Measurements from ENCODE around the gene NUTM2F. TPM values are rescaled to one million over a fixed set of nuclear protein-coding genes. Genes with fewer than 3 reads are reported as not detected.

Gene NUTM2F
- total RNA-seq, 3 donors from 2014 or later (not counting 1 experiment from before 2014, with no cell fraction given): not detected

DNA sequence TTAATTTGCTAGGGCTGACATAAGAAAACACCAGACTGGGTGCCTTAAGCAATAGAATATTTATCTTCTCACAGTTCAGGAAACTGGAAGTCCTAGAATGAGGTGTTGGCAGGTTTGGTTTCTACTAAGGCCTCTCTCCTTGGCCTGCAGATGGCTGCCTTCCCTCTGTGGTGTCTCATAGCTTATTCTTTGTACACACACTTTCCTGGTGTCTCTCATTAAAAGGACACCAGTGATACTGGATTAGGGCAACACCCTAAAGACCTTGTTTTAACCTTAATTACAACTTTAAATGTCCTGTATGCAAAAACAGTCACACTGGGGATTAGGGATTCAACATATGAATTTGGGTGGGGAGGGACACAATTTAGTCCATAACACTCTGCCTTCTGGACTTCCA, 25.1 kb downstream of the NUTM2F start:
- TF ChIP-seq, protein P1, sequence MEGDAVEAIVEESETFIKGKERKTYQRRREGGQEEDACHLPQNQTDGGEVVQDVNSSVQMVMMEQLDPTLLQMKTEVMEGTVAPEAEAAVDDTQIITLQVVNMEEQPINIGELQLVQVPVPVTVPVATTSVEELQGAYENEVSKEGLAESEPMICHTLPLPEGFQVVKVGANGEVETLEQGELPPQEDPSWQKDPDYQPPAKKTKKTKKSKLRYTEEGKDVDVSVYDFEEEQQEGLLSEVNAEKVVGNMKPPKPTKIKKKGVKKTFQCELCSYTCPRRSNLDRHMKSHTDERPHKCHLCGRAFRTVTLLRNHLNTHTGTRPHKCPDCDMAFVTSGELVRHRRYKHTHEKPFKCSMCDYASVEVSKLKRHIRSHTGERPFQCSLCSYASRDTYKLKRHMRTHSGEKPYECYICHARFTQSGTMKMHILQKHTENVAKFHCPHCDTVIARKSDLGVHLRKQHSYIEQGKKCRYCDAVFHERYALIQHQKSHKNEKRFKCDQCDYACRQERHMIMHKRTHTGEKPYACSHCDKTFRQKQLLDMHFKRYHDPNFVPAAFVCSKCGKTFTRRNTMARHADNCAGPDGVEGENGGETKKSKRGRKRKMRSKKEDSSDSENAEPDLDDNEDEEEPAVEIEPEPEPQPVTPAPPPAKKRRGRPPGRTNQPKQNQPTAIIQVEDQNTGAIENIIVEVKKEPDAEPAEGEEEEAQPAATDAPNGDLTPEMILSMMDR (IDR thresholded peaks at IDR 0.05): no peak
- Histone ChIP-seq H3K27me3 (ENCODE audit: control insufficient read depth, insufficient read depth, low read length) (no peaks in the 10 kb centered on the region), H3K4me1 (ENCODE audit: control insufficient read depth, insufficient read depth, low read length) (no peaks in the 10 kb centered on the region), H3K27ac (ENCODE audit: low read length) (no peak overlapping the region), H3K36me3 (ENCODE audit: control insufficient read depth, insufficient read depth, low read length) (no peaks in the 10 kb centered on the region), H3K4me3 (ENCODE audit: low read length) (no peak overlapping the region), H3K9me3 (ENCODE audit: control insufficient read depth, insufficient read depth, low read length) (no peaks in the 10 kb centered on the region)
- no peaks in the 10 kb centered on the region for H3K4me1 Mint-ChIP-seq
- ATAC-seq: no peak
- H3K4me3 Mint-ChIP-seq: no peak overlapping the region
- no peaks in the 10 kb centered on the region for H3K27me3 Mint-ChIP-seq (ENCODE audit: low read depth in 2 of 2)
- no peaks in the 10 kb centered on the region for H3K9me3 Mint-ChIP-seq
- intact Hi-C loops (cut with micrococcal nuclease): no loop called here
- no peak overlapping the region for H3K27ac Mint-ChIP-seq
- H3K36me3 Mint-ChIP-seq: no peaks in the 10 kb centered on the region
- DNase-seq: no peak

DNA sequence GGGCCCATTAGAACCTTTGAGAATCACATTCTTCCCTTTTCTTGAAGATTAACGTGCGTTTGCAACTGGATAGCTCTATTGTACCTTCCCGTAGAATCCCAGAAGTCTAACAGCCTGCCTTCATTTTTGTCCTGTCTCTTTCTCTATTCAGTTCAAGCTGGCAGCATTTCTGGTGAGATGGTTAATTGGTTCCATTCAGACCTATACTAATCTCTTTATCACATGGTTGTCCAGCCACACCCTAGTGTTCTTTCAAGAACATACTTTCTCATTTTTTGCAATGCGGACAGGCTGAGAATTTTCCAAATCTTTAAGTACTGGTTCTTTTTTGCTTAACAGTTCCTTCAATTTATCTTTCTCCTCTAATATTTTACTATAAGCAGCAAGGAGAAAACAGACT, 26.0 kb downstream of the NUTM2F start:
- Histone ChIP-seq H3K4me3 (ENCODE audit: low read length) (no peak overlapping the region), H3K9me3 (ENCODE audit: control insufficient read depth, insufficient read depth, low read length) (no peaks in the 10 kb centered on the region), H3K27me3 (ENCODE audit: control insufficient read depth, insufficient read depth, low read length) (no peaks in the 10 kb centered on the region), H3K4me1 (ENCODE audit: control insufficient read depth, insufficient read depth, low read length) (no peaks in the 10 kb centered on the region), H3K27ac (ENCODE audit: low read length) (no peak overlapping the region), H3K36me3 (ENCODE audit: control insufficient read depth, insufficient read depth, low read length) (no peaks in the 10 kb centered on the region)
- Mint-ChIP-seq H3K36me3 (no peaks in the 10 kb centered on the region), H3K27ac (no peak overlapping the region), H3K27me3 (ENCODE audit: low read depth in 2 of 2) (no peaks in the 10 kb centered on the region), H3K4me1 (no peaks in the 10 kb centered on the region), H3K9me3 (no peaks in the 10 kb centered on the region), H3K4me3 (no peak overlapping the region)
- 97% methylated on average over 4 of the region's 4 CpGs for WGBS (ENCODE audit: insufficient coverage)
- ATAC-seq: no peak
- intact Hi-C loops (cut with micrococcal nuclease): no loop called here
- no peak for DNase-seq
- TF ChIP-seq, protein P1 (IDR thresholded peaks at IDR 0.05): no peak

DNA sequence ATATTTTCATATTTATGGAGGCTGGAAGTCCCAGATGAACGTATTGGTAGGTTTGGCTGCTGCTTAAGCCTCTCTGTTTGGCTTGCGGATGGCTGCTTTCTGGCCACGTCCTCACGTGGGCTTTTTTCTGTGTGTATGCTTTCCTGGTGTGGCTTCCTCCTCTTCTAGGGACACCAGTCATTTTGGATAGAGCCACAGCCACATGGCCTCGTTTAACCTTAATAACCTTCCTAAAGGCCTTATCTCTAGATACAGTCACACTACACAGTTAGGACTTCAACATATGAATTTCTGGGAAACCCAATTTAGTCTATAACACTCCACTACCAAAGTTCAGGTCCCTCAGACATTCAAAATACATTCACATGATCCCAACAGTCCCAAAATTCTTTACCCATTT, 26.9 kb downstream of the NUTM2F start:
- DNase-seq (no peak), ATAC-seq (no peak)
- H3K9me3 ChIP-seq (ENCODE audit: control insufficient read depth, insufficient read depth, low read length): no peaks in the 10 kb centered on the region
- H3K27me3 ChIP-seq (ENCODE audit: control insufficient read depth, insufficient read depth, low read length): no peaks in the 10 kb centered on the region
- 90% methylated on average over 5 of the region's 5 CpGs for WGBS (ENCODE audit: insufficient coverage)
- H3K36me3 ChIP-seq (ENCODE audit: control insufficient read depth, insufficient read depth, low read length): peaks cover 3% of the 10 kb centered on the region
- no peaks in the 10 kb centered on the region for H3K4me1 ChIP-seq (ENCODE audit: control insufficient read depth, insufficient read depth, low read length)
- intact Hi-C loops (cut with micrococcal nuclease): no loop called here
- no peak overlapping the region for H3K4me3 Mint-ChIP-seq
- H3K4me1 Mint-ChIP-seq: no peaks in the 10 kb centered on the region
- no peaks in the 10 kb centered on the region for H3K36me3 Mint-ChIP-seq
- TF ChIP-seq, protein P1 (IDR thresholded peaks at IDR 0.05): no peak
- H3K4me3 ChIP-seq (ENCODE audit: low read length): no peak overlapping the region
- H3K27ac Mint-ChIP-seq: no peak overlapping the region
- H3K27ac ChIP-seq (ENCODE audit: low read length): no peak overlapping the region
- H3K9me3 Mint-ChIP-seq: no peaks in the 10 kb centered on the region
- H3K27me3 Mint-ChIP-seq (ENCODE audit: low read depth in 2 of 2): no peaks in the 10 kb centered on the region

DNA sequence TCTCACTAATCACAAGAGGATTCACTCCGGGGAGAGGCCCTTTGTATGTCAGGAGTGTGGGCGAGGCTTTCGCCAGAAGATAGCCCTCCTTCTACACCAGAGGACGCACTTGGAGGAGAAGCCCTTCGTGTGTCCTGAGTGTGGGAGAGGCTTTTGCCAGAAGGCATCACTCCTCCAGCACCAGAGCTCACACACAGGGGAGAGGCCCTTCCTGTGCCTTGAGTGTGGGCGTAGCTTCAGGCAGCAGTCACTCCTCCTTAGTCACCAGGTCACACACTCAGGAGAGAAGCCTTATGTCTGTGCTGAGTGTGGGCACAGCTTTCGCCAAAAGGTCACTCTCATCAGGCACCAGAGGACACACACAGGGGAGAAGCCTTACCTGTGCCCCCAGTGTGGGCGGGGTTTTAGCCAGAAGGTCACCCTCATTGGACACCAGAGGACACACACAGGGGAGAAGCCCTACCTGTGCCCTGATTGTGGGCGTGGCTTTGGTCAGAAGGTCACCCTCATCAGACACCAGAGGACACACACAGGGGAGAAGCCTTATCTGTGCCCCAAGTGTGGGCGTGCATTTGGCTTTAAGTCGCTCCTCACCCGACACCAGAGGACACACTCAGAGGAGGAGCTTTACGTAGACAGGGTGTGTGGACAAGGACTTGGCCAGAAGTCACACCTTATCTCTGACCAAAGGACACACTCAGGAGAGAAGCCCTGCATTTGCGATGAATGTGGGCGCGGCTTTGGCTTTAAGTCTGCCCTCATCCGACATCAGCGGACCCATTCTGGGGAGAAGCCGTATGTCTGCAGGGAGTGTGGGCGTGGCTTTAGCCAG, 27.8 kb downstream of the NUTM2F start:
- TF ChIP-seq, protein P1 (IDR thresholded peaks at IDR 0.05): no peak
- Histone ChIP-seq H3K27me3 (ENCODE audit: control insufficient read depth, insufficient read depth, low read length) (no peaks in the 10 kb centered on the region), H3K36me3 (ENCODE audit: control insufficient read depth, insufficient read depth, low read length) (peaks cover 8% of the 10 kb centered on the region), H3K9me3 (ENCODE audit: control insufficient read depth, insufficient read depth, low read length) (no peaks in the 10 kb centered on the region), H3K27ac (ENCODE audit: low read length) (no peak overlapping the region), H3K4me1 (ENCODE audit: control insufficient read depth, insufficient read depth, low read length) (no peaks in the 10 kb centered on the region), H3K4me3 (ENCODE audit: low read length) (no peak overlapping the region)
- 97% methylated on average over 15 of the region's 20 CpGs for WGBS (ENCODE audit: insufficient coverage)
- H3K27ac Mint-ChIP-seq: no peak overlapping the region
- no peak for ATAC-seq
- H3K4me1 Mint-ChIP-seq: no peaks in the 10 kb centered on the region
- H3K36me3 Mint-ChIP-seq: no peaks in the 10 kb centered on the region
- H3K9me3 Mint-ChIP-seq: no peaks in the 10 kb centered on the region
- H3K27me3 Mint-ChIP-seq (ENCODE audit: low read depth in 2 of 2): no peaks in the 10 kb centered on the region
- intact Hi-C loops (cut with micrococcal nuclease): no loop called here
- no peak overlapping the region for H3K4me3 Mint-ChIP-seq
- no peak for DNase-seq

Measured in natural killer cell (primary cell).